GM12878 (cell line): ENCODE measurements around the gene TGFBI. TPM values are rescaled to one million over a fixed set of nuclear protein-coding genes. Genes with fewer than 3 reads are reported as not detected.

Experiments used
- ATAC-seq: fragments of 200-7000 bp; cut with Tn5 transposase; 3 replicates; pipeline ENCODE4 v1.9.1; 2020; ENCODE audit warnings: mild to moderate bottlenecking, moderate library complexity
- BruUV-seq: library from RNA; stranded (reverse); fragments of 400-500 nt; replicated peaks from 2 replicates; lab custom pipeline; 2021; lab: Mats Ljungman, UMichigan
- CTCF ChIA-PET: fragments of 300-600 bp; sonication (Branson Sonifier 250); formaldehyde crosslinking; extraction: SDS; loops from one replicate; lab custom pipeline; 2021; ENCODE audit warnings: inconsistent platforms; lab: Yijun Ruan, JAX
- POLR2A ChIA-PET: fragments of 350-600 bp; formaldehyde crosslinking; extraction: SDS; loops from one replicate; lab custom pipeline; 2021; ENCODE audit warnings: inconsistent platforms; lab: Charles Lee
- RAD21 ChIA-PET: fragments of 300-600 bp; sonication (Branson Sonifier 250); formaldehyde crosslinking; loops from one replicate; lab custom pipeline; 2023; ENCODE audit warnings: antibody characterized with exemption; ENCODE audit not compliant: unreplicated experiment; lab: Charles Lee
- SMC1A ChIA-PET: fragments of 300-600 bp; sonication (Branson Sonifier 250); formaldehyde crosslinking; loops from one replicate; lab custom pipeline; 2023; ENCODE audit not compliant: unreplicated experiment, uncharacterized antibody; lab: Charles Lee
- DNase-seq: peaks from one replicate; pipeline ENCODE4 v3.0.0-alpha.2; 2011; ENCODE audit warnings: low read depth, low spot score
- FAIRE-seq: peaks from 3 replicates; lab custom pipeline; 2011; peaks lifted over from hg19 to GRCh38; lab: Jason Lieb, UNC
- H2AFZ ChIP-seq: 2 replicates; pipeline ENCODE4 v1.6.0; 2011; ENCODE audit warnings: low read depth, low read length, control low read depth; ENCODE audit not compliant: control insufficient read depth
- H3K27ac ChIP-seq: 2 replicates; pipeline ENCODE4 v1.5.1; 2011; ENCODE audit warnings: control low read depth; ENCODE audit not compliant: control insufficient read depth, insufficient read depth
- H3K27me3 ChIP-seq, 2 experiments: replicated peaks in 1 of 2; 2 replicates each; pipeline versions ENCODE4 v1.6.0 to v1.6.1; 2011; ENCODE audit warnings: low read length in 1 of 2; ENCODE audit not compliant: control insufficient read depth in 2 of 2, insufficient read depth in 2 of 2
- H3K36me3 ChIP-seq, 2 experiments: 2 replicates each; pipeline ENCODE4 v1.5.1; 2011; ENCODE audit warnings: low read length in 1 of 2; ENCODE audit not compliant: control insufficient read depth in 2 of 2, insufficient read depth in 2 of 2
- H3K4me1 ChIP-seq: 2 replicates; pipeline ENCODE4 v1.6.1; 2011; ENCODE audit warnings: mild to moderate bottlenecking, low read length, moderate library complexity, mixed read lengths; ENCODE audit not compliant: control insufficient read depth, insufficient read depth
- H3K4me2 ChIP-seq: 2 replicates; pipeline ENCODE4 v1.6.0; 2011; ENCODE audit warnings: control low read depth; ENCODE audit not compliant: control insufficient read depth, insufficient read depth
- H3K4me3 ChIP-seq: fragments of 200-600 bp; sonication (generic); 2 replicates; pipeline ENCODE4 v1.5.1; 2016
- H3K79me2 ChIP-seq: 2 replicates; pipeline ENCODE4 v1.6.0; 2011; ENCODE audit warnings: low read length; ENCODE audit not compliant: control insufficient read depth, insufficient read depth
- H3K9ac ChIP-seq: 2 replicates; pipeline ENCODE4 v1.8.0; 2011; ENCODE audit warnings: low read length, control low read depth, mixed read lengths; ENCODE audit not compliant: control insufficient read depth, insufficient read depth
- H3K9me3 ChIP-seq: replicated peaks from 3 replicates; pipeline ENCODE4 v1.5.1; 2011; ENCODE audit warnings: mild to moderate bottlenecking, low read length; ENCODE audit not compliant: control insufficient read depth, insufficient read depth
- H4K20me1 ChIP-seq: 2 replicates; pipeline ENCODE4 v1.6.0; 2011; ENCODE audit not compliant: control insufficient read depth, insufficient read depth
- CUX1 ChIP-seq: IDR thresholded peaks from 2 replicates; pipeline ENCODE4 v1.6.1; 2012; ENCODE audit warnings: improper control_type of control experiment, low read depth, low read length; ENCODE audit not compliant: insufficient replicate concordance
- RB1 ChIP-seq: fragments of 450-650 bp; formaldehyde crosslinking; IDR thresholded peaks from 2 replicates; pipeline ENCODE4 v1.6.1; 2017; ENCODE audit warnings: mild to moderate bottlenecking, borderline replicate concordance
- RFX5 ChIP-seq: IDR thresholded peaks from 2 replicates; pipeline ENCODE4 v1.6.1; 2011; ENCODE audit warnings: low read depth, low read length, improper control_type of control experiment
- SPI1 ChIP-seq: IDR thresholded peaks from 2 replicates; pipeline ENCODE4 v1.6.1; 2011; ENCODE audit warnings: low read depth, mild to moderate bottlenecking, low read length, moderate library complexity, borderline replicate concordance; ENCODE audit not compliant: insufficient read depth
- ZNF217 ChIP-seq: fragments of 450-650 bp; IDR thresholded peaks from 2 replicates; pipeline ENCODE4 v1.6.1; 2017; ENCODE audit warnings: antibody characterized with exemption, mild to moderate bottlenecking
- ZNF24 ChIP-seq: fragments of 450-650 bp; IDR thresholded peaks from 2 replicates; pipeline ENCODE4 v1.6.1; 2017; ENCODE audit warnings: antibody characterized with exemption, mild to moderate bottlenecking
- WGBS: methylation state at CpG from one replicate; pipeline ENCODE4 v1.1.6; 2016; ENCODE audit warnings: low lambda C conversion rate; ENCODE audit not compliant: insufficient replicate concordance, insufficient coverage; ENCODE audit errors: missing lambda C conversion rate; 5-methylcytosine and 5-hydroxymethylcytosine counted together
- in situ Hi-C: fragments of 300-500 bp; cut with MboI; formaldehyde crosslinking; loops from 9 replicates; pipeline ENCODE4 v1.14.3; 2018; ENCODE audit warnings: mixed read lengths
- intact Hi-C: fragments of 100-400 bp; cut with micrococcal nuclease; formaldehyde crosslinking; loops from one replicate; pipeline ENCODE4 v1.14.2; 2022; ENCODE audit not compliant: unreplicated experiment
- polyA plus RNA-seq, 11 experiments: library from polyadenylated mRNA; depleted of rRNA in 4 of 11; unstranded in 6 of 11; stranded (reverse) in 5 of 11; fragments of >200 nt; fragmentation: Nextera tagmentation in 4 of 11; fragmentation: Illumina TruSeq in 1 of 11; extraction: Ambion mirVana in 4 of 11; extraction: Trizol in 1 of 11; gene quantifications; 1 replicate in 1 of 11; 2 replicates in 10 of 11; pipeline versions ENCODE4 v1.2.1 to v1.2.3, GENCODE V29; 2011 to 2016; ENCODE audit warnings: inconsistent platforms in 2 of 11, missing spikeins in 2 of 11, low read depth in 1 of 11
- total RNA-seq, 4 experiments: library from RNA; depleted of rRNA in 3 of 4; stranded (reverse); fragments of >200 nt in 3 of 4; fragmentation: Illumina TruSeq in 1 of 4; extraction: Trizol in 1 of 4; gene quantifications; 2 replicates each; pipeline versions ENCODE4 v1.2.1 to v1.2.3, GENCODE V29; 2013 to 2021

The TGFBI gene
- total and polyA plus RNA-seq, 10 of the 15 experiments (the other 5 are each of a cell fraction or from before 2014, with no cell fraction given): 0.12 to 1.8 (median 0.19) TPM

GRCh38 chr5:136023958-136024541, 4.7 kb upstream of the TGFBI start:
- no TSS peak for BruUV-seq
- ChIA-PET SMC1A (interaction anchor here (1.4 kb wide), 1 partner anchor 9 kb away, joined by 3 read pairs; no protein-coding TSS in a partner anchor), RAD21 (no interaction called here), POLR2A (interaction anchor here (1.3 kb wide), 1 partner anchor 9 kb away, joined by 3 read pairs; no protein-coding TSS in a partner anchor), CTCF (interaction anchor here (1.2 to 1.9 kb wide), 3 partner anchors 8 to 72 kb away, joined by 3 to 4 read pairs (median 3); no protein-coding TSS in a partner anchor)
- H3K27me3 ChIP-seq: peaks cover 0 to 2% of the 10 kb centered on the region in 2 experiments; a peak in 3 of 4 replicates
- in situ Hi-C loops (no loop called here), intact Hi-C loops (no loop called here)
- H3K9ac ChIP-seq: no peak overlapping the region
- H3K27ac ChIP-seq: no peak overlapping the region
- H3K79me2 ChIP-seq: no peaks in the 10 kb centered on the region
- H3K9me3 ChIP-seq: no peaks in the 10 kb centered on the region
- no peak for ATAC-seq
- no peak for FAIRE-seq
- no peaks in the 10 kb centered on the region for H4K20me1 ChIP-seq
- H2AFZ ChIP-seq: no peak overlapping the region
- 35% methylated on average over 9 of the region's 9 CpGs for WGBS
- TF ChIP-seq ZNF217: no peak
- TF ChIP-seq CUX1: no peak
- no peak for TF ChIP-seq SPI1
- no peak for TF ChIP-seq RFX5
- TF ChIP-seq ZNF24: no peak
- TF ChIP-seq RB1: no peak
- H3K4me2 ChIP-seq: no peak overlapping the region
- no peak overlapping the region for H3K4me3 ChIP-seq
- no peaks in the 10 kb centered on the region for H3K4me1 ChIP-seq
- no peak for DNase-seq
- H3K36me3 ChIP-seq: no peaks in the 10 kb centered on the region
